LNCAP (cell line): ENCODE data around the gene KRT6C.

Experiments
- TF ChIP-seq, protein P1 (sequence below): fragments of 450-650 bp; IDR thresholded peaks from 2 replicates; pipeline ENCODE4 v1.5.1; 2017; ENCODE audit warnings: mild to moderate bottlenecking

KRT6C gene

DNA sequence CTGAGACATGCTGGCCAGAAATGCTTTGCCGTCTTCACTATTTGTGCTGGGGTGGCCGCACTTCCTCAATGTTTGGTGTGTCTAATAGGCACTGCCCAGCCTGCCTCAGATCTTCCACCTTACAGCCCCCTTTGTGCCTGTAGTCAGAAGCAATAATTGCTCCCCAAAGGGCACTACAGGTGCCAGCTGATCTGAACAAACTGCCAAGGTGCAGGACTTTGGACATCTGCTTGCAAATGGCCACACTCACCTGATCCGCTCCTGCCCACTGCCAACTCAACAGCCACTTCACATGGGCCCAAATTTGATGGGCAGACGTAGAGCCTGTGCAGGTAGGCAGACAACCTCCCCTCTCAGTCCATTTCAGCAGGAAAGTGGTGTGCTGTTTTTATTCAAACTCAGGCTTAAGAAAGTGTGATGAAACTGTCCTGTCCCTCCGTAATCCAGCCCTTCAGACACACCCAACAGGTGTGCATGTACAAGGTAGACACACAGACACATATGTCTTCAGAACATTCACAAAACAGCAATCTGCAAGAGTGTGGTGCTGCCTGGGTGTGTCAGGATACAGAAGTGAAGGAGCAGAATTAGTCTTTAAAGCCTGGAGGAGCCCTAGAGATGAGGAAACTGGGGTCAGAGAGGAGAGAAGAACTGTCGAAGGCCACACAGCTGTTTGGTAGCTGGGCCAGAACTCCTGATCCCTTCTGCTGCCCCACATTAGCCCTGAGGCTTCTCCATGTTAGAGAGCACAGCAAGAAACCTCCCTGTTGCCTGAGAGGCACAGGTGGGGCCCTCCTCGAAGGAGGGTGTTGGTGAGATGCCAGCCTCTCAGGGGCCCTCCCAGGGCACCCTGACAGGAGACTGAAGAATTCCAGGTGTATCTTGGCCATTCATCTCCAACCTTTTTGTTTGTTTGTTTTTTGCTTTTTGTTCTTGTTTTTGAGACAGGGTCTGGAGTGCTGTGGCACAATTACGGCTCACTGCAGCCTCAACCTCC is 35.0 kb downstream of the KRT6C start:
- TF ChIP-seq, protein P1, sequence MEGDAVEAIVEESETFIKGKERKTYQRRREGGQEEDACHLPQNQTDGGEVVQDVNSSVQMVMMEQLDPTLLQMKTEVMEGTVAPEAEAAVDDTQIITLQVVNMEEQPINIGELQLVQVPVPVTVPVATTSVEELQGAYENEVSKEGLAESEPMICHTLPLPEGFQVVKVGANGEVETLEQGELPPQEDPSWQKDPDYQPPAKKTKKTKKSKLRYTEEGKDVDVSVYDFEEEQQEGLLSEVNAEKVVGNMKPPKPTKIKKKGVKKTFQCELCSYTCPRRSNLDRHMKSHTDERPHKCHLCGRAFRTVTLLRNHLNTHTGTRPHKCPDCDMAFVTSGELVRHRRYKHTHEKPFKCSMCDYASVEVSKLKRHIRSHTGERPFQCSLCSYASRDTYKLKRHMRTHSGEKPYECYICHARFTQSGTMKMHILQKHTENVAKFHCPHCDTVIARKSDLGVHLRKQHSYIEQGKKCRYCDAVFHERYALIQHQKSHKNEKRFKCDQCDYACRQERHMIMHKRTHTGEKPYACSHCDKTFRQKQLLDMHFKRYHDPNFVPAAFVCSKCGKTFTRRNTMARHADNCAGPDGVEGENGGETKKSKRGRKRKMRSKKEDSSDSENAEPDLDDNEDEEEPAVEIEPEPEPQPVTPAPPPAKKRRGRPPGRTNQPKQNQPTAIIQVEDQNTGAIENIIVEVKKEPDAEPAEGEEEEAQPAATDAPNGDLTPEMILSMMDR = no peak

DNA sequence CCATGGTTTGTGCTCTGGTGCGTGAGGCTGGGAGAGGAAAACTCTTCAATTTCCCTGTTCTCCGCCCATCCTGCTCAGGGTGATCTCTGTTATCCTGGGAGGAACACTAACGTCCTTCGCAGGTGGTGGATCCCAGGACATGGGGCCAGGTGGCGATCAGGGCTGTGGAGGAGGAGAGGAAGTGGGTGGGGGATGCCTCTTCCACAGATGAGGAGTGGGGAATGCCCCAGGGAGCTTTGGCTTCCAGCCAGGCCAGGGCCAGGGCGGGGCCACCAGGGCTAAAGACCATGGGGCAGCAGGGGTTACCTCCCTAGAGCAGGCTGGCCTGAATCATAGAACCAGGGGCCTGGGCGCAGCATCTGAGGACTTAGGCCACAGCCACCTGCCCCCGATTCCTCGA is 36.1 kb downstream of the KRT6C start:
- TF ChIP-seq, protein P1 = no peak

DNA sequence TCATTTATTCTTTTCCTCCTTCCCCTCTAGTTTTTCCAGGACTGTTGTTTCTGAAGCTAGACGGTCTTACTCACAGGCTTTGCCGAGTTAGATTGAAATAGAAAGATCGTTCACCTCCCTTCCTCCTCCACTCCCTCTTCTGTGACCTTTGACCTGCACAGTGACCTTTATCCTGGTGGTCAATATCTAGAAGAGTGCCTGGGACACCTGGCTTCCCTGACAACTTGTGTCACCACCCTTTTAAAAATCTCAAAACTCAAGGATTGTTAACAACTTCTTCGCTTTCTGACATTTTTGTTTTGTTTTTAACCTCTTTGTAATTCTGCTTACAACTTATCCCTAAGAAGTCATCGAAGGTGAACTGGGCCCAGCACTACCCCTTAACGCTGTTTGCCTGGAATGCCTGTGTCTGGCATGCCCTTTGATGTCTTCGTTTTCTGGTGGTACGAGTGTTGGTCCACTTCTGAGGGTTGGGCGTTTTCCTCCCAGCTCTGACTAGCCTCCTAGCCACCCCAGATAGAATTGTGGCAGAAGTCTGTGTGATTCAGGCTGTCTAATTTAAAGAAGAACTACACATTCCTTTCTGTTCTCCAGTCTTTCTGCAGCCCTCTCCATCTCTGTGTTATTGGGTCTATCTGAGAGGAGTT is 36.7 kb downstream of the KRT6C start:
- TF ChIP-seq, protein P1 = no peak

DNA sequence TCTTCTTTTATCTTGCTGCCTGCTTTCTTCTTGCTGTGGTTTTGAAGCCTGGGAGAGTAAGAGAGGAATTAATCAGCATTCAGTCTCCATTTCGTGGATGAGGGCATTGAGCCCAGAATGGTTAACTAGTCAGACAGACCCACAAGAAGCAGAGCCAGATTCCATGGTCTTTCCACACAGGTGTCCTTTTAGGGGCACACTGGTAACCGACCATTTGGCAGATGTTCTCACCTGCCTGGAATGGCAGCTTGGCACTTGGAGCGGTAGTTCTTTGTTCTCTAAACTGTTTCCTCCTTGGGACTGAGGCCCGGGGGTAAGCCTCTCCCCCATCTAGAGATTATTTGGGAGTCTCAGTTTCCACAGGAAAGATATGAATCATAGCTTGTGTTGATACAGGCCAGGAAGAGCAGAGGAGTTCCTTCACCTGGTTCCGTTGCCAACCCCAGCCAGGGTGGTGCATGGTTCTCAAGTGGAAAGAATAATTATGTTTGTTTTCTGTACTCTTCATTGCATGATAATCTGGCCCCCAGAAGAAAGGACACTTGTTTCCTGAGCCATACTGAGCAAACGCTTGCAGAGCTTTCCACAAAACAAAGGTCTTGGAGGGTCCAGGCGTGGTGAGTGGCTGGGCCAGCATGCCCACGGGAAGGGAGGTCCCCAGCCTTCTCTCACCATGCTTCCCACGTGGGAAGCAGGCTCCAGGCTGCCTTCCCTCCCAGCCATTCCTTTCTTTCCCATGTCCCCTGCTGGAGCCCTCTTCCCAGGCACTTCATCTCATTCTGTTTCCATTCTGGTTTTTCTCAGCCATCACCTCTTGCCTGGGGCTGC is 37.4 kb downstream of the KRT6C start:
- TF ChIP-seq, protein P1 = no peak

DNA sequence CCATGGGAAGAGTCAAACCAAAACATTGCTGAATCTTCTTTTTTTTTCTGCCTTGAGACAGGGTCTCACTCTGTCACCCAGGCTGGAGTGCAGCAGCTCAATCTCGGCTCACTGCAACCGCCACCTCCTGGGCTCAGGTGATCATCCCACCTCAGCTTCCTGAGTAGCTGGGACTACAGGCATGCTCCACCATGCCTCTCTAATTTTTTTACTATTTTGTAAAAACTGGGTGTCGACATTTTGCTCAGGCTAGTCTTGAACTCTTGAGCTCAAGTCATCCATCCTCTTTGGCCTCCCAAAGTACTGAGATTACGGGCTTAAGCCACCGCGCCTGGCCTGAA is 38.0 kb downstream of the KRT6C start:
- TF ChIP-seq, protein P1 = no peak

DNA sequence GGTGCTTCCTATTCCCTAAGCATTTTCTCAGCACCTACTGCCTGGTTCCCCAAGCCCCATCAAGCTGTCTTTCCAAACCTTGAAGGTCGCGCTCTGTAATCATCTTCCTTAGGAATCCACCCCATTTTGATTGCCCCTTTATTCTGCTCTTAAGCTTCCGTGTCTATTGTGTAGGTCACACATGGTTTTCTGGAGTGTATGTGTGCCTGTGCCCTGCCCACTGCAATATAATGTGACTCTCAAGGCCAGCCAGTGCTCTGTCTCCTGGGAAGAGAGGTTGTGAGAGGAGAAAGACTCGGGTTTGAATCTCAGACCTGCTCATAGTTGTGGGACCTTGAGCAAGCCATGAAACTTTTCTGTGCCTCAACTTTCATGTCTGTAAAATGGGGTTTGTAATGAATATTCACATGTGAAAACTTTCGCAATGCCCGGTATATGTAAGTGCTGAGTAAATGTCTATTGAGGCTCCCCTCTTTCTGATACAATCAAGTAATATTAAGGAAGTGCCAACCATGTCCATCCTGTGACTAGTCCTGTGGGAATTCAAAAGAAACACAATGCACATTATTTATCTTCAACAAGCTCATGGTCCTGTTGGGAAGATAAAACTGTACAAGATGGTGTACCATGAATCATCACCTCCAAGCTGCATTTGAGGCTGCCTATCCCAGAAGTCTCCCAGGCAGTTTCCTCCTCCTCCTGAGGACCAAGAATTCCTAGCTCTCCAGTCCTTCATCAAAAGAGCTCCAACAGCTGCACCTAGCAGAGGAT is 38.7 kb downstream of the KRT6C start:
- TF ChIP-seq, protein P1 = no peak
